WTC11 (cell line): ENCODE data around the gene APBB1. TPM values are rescaled to one million over a fixed set of nuclear protein-coding genes. Genes with fewer than 3 reads are reported as not detected.

Experiments
- ATAC-seq: fragments of 200-7000 bp; cut with Tn5 transposase; 2 replicates; pipeline ENCODE4 v1.10.0; 2021; ENCODE audit warnings: mild to moderate bottlenecking, moderate library complexity
- CTCF ChIA-PET: fragments of 300-600 bp; sonication (Branson Sonifier 250); formaldehyde crosslinking; loops from one replicate; lab custom pipeline; 2021; ENCODE audit warnings: antibody characterized with exemption; lab: Charles Lee
- POLR2A ChIA-PET: fragments of 350-600 bp; sonication (Branson Sonifier 250); formaldehyde crosslinking; loops from one replicate; lab custom pipeline; 2021; ENCODE audit warnings: antibody characterized with exemption; lab: Charles Lee
- DNase-seq: peaks from one replicate; pipeline ENCODE4 v3.0.0; 2021; ENCODE audit warnings: low spot score
- H3K27ac Mint-ChIP-seq: 2 replicates; pipeline ENCODE4 v1.8.0; 2021; ENCODE audit warnings: mixed read lengths
- H3K27me3 Mint-ChIP-seq: 2 replicates; pipeline ENCODE4 v1.8.0; 2021; ENCODE audit warnings: low read depth, mild to moderate bottlenecking, moderate library complexity, mixed read lengths
- H3K36me3 Mint-ChIP-seq: 2 replicates; pipeline ENCODE4 v1.8.0; 2021; ENCODE audit warnings: mixed read lengths
- H3K4me1 Mint-ChIP-seq: 2 replicates; pipeline ENCODE4 v1.8.0; 2022; ENCODE audit warnings: mixed read lengths
- H3K4me3 Mint-ChIP-seq: 2 replicates; pipeline ENCODE4 v1.8.0; 2021; ENCODE audit warnings: mild to moderate bottlenecking, moderate library complexity, mixed read lengths
- H3K9me3 Mint-ChIP-seq: 2 replicates; pipeline ENCODE4 v1.8.0; 2021; ENCODE audit warnings: mixed read lengths
- CTCF ChIP-seq: fragments of 200-600 bp; IDR thresholded peaks from 2 replicates; pipeline ENCODE4 v1.8.0; 2022; ENCODE audit warnings: antibody characterized with exemption
- ETV6 ChIP-seq: sonication (generic); formaldehyde crosslinking; IDR thresholded peaks from 2 replicates; pipeline ENCODE4 v1.8.1; 2022; ENCODE audit warnings: mild to moderate bottlenecking, missing genetic modification reagents
- FOXJ3 ChIP-seq: sonication (generic); formaldehyde crosslinking; IDR thresholded peaks from 2 replicates; pipeline ENCODE4 v1.9.0; 2021; ENCODE audit warnings: missing genetic modification reagents, mild to moderate bottlenecking, borderline replicate concordance
- GABPB1 ChIP-seq: sonication (generic); formaldehyde crosslinking; IDR thresholded peaks from 2 replicates; pipeline ENCODE4 v1.8.1; 2023; ENCODE audit warnings: mild to moderate bottlenecking, missing genetic modification reagents
- KAT7 ChIP-seq: sonication (generic); formaldehyde crosslinking; IDR thresholded peaks from 2 replicates; pipeline ENCODE4 v1.8.1; 2023; ENCODE audit warnings: missing genetic modification reagents, mild to moderate bottlenecking, borderline replicate concordance
- MXD4 ChIP-seq: fragments of 250-450 bp; sonication (Bioruptor Pico); IDR thresholded peaks from 2 replicates; pipeline ENCODE4 v1.8.0; 2021; ENCODE audit warnings: mild to moderate bottlenecking, moderate library complexity, borderline replicate concordance
- NR1H2 ChIP-seq: sonication (generic); formaldehyde crosslinking; IDR thresholded peaks from 2 replicates; pipeline ENCODE4 v1.9.0; 2021; ENCODE audit warnings: mild to moderate bottlenecking, moderate library complexity, missing genetic modification reagents
- OVOL2 ChIP-seq: fragments of 250-450 bp; sonication (Bioruptor Pico); IDR thresholded peaks from 2 replicates; pipeline ENCODE4 v1.9.0; 2021; ENCODE audit warnings: mild to moderate bottlenecking, borderline replicate concordance
- TEAD1 ChIP-seq: sonication (generic); formaldehyde crosslinking; IDR thresholded peaks from 2 replicates; pipeline ENCODE4 v1.8.0; 2022; ENCODE audit warnings: mild to moderate bottlenecking, missing genetic modification reagents
- TEAD4 ChIP-seq: sonication (generic); formaldehyde crosslinking; IDR thresholded peaks from 2 replicates; pipeline ENCODE4 v1.8.0; 2022; ENCODE audit warnings: mild to moderate bottlenecking, missing genetic modification reagents
- ZBTB21 ChIP-seq: sonication (generic); formaldehyde crosslinking; IDR thresholded peaks from 2 replicates; pipeline ENCODE4 v1.8.1; 2023; ENCODE audit warnings: mild to moderate bottlenecking, missing genetic modification reagents, borderline replicate concordance
- ZBTB43 ChIP-seq: sonication (generic); formaldehyde crosslinking; IDR thresholded peaks from 2 replicates; pipeline ENCODE4 v1.8.1; 2023; ENCODE audit warnings: mild to moderate bottlenecking, missing genetic modification reagents
- ZNF138 ChIP-seq: sonication (generic); formaldehyde crosslinking; conservative IDR thresholded peaks from 2 replicates; pipeline ENCODE4 v1.8.1; 2022; ENCODE audit warnings: mild to moderate bottlenecking, moderate library complexity, missing genetic modification reagents
- ZNF317 ChIP-seq: sonication (generic); formaldehyde crosslinking; IDR thresholded peaks from 2 replicates; pipeline ENCODE4 v1.8.1; 2023; ENCODE audit warnings: low read depth, mild to moderate bottlenecking, moderate library complexity, missing genetic modification reagents, borderline replicate concordance
- ZNF512 ChIP-seq: sonication (generic); formaldehyde crosslinking; IDR thresholded peaks from 2 replicates; pipeline ENCODE4 v1.8.1; 2022; ENCODE audit warnings: missing genetic modification reagents, borderline replicate concordance
- ZSCAN18 ChIP-seq: fragments of 250-450 bp; sonication (Bioruptor Pico); IDR thresholded peaks from 2 replicates; pipeline ENCODE4 v2.1.2; 2022; ENCODE audit warnings: mild to moderate bottlenecking, moderate library complexity
- total RNA-seq: library from RNA; stranded (reverse); gene quantifications from 3 replicates; pipeline ENCODE4 v1.2.3, GENCODE V29; 2021

The APBB1 gene
- total RNA-seq, 1 experiment from 2014 or later, result 32.1 TPM

- Mint-ChIP-seq H3K36me3 (no peaks in the 10 kb centered on the region), H3K9me3 (no peaks in the 10 kb centered on the region), H3K27me3 (no peaks in the 10 kb centered on the region), H3K27ac (no peak overlapping the region), H3K4me3 (no peak overlapping the region), H3K4me1 (peaks cover 4% of the 10 kb centered on the region; the same call in 1 of the 2 replicates)
- ChIA-PET POLR2A (interaction anchor here (0.7 kb wide), 1 partner anchor 8 kb away, joined by 3 read pairs; no protein-coding TSS in a partner anchor), CTCF (interaction anchor here (0.5 to 3.0 kb wide), 126 partner anchors 10 to 763 kb away, joined by 3 to 160 read pairs (median 6); partner anchors contain the start of genes APBB1, ARFIP2, C11orf42 and CAVIN3)
- peak; percentile 30; the same call in 1 of the 2 replicates for TF ChIP-seq ETV6
- no peak for TF ChIP-seq ZNF317 (CRISPR knock-in tag)
- TF ChIP-seq CTCF, result peak; percentile 76
- DNase-seq, result peak; percentile 89
- ATAC-seq, result peak; percentile 99
Measured at GRCh38 chr11:6362873-6363678, 55.8 kb downstream of the APBB1 start.

GRCh38 chr11:6362185-6362872 is 56.6 kb downstream of the APBB1 start:
- ChIA-PET CTCF (interaction anchor here (0.6 to 3.0 kb wide), 116 partner anchors 9 to 761 kb away, joined by 3 to 160 read pairs (median 6); partner anchors contain the start of genes APBB1, ARFIP2, C11orf42 and CAVIN3), POLR2A (interaction anchor here (0.7 kb wide), 1 partner anchor 8 kb away, joined by 3 read pairs; no protein-coding TSS in a partner anchor)
- H3K27ac Mint-ChIP-seq, result no peak overlapping the region
- ATAC-seq (no peak), DNase-seq (no peak)
- H3K36me3 Mint-ChIP-seq, result no peaks in the 10 kb centered on the region
- H3K4me1 Mint-ChIP-seq, result peaks cover 4% of the 10 kb centered on the region; the same call in 1 of the 2 replicates
- H3K4me3 Mint-ChIP-seq, result no peak overlapping the region
- no peaks in the 10 kb centered on the region for H3K9me3 Mint-ChIP-seq
- no peaks in the 10 kb centered on the region for H3K27me3 Mint-ChIP-seq
- TF ChIP-seq ETV6 (no peak), ZBTB21 (CRISPR knock-in tag) (no peak), OVOL2 (CRISPR knock-in tag) (no peak), NR1H2 (CRISPR knock-in tag) (no peak), ZSCAN18 (CRISPR knock-in tag) (no peak), ZNF138 (CRISPR knock-in tag) (no peak), KAT7 (CRISPR knock-in tag) (no peak), CTCF (no peak), ZNF512 (CRISPR knock-in tag) (no peak), TEAD1 (CRISPR knock-in tag) (no peak), GABPB1 (CRISPR knock-in tag) (no peak), ZBTB43 (CRISPR knock-in tag) (no peak), TEAD4 (CRISPR knock-in tag) (no peak), MXD4 (CRISPR knock-in tag) (no peak), FOXJ3 (CRISPR knock-in tag) (no peak)
